IMR-90 (cell line): ENCODE measurements around the gene S100A12. TPM values are rescaled to one million over a fixed set of nuclear protein-coding genes. Genes with fewer than 3 reads are reported as not detected.
A peak's percentile ranks its signal among the peaks of the same experiment; 100 is the strongest.

Experiments used
- ATAC-seq: fragments of 200-7000 bp; cut with Tn5 transposase; 2 replicates; pipeline ENCODE4 v1.9.1; 2020; ENCODE audit warnings: low read depth, mild to moderate bottlenecking, moderate library complexity
- BruUV-seq: library from RNA; stranded (reverse); fragments of 400-500 nt; replicated peaks from 2 replicates; lab custom pipeline; 2021; lab: Mats Ljungman, UMichigan
- CTCF ChIA-PET: fragments of 300-600 bp; formaldehyde crosslinking; extraction: SDS; loops from one replicate; lab custom pipeline; 2021; ENCODE audit warnings: antibody characterized with exemption; lab: Yijun Ruan, JAX
- POLR2A ChIA-PET: fragments of 300-600 bp; sonication (Branson Sonifier 250); formaldehyde crosslinking; loops from one replicate; lab custom pipeline; 2022; ENCODE audit warnings: antibody characterized with exemption; ENCODE audit not compliant: unreplicated experiment; lab: Charles Lee
- DNase-seq: peaks from one replicate; pipeline ENCODE4 v3.0.0; 2013
- H2AFZ ChIP-seq: replicated peaks from 2 replicates; pipeline ENCODE3; 2013; ENCODE audit warnings: low read length, mild to moderate bottlenecking; ENCODE audit not compliant: poor library complexity
- H2AK5ac ChIP-seq: 2 replicates; pipeline ENCODE4 v1.6.1; 2013; ENCODE audit warnings: low read depth, low read length, inconsistent platforms
- H2AK9ac ChIP-seq: replicated peaks from 2 replicates; pipeline ENCODE3; 2013; ENCODE audit warnings: mild to moderate bottlenecking, low read depth, low read length, moderate library complexity; ENCODE audit not compliant: poor library complexity
- H2BK120ac ChIP-seq: 2 replicates; pipeline ENCODE4 v1.6.1; 2013; ENCODE audit warnings: low read depth, low read length, inconsistent platforms
- H2BK15ac ChIP-seq: 3 replicates; pipeline ENCODE4 v1.6.1; 2013; ENCODE audit warnings: low read depth, low read length, inconsistent platforms
- H2BK20ac ChIP-seq: 2 replicates; pipeline ENCODE4 v1.6.1; 2013; ENCODE audit warnings: low read depth, mild to moderate bottlenecking, inconsistent platforms, low read length, moderate library complexity
- H2BK5ac ChIP-seq: 2 replicates; pipeline ENCODE4 v1.6.1; 2013; ENCODE audit warnings: mild to moderate bottlenecking, low read depth, low read length, inconsistent platforms; ENCODE audit not compliant: poor library complexity, severe bottlenecking
- H3K14ac ChIP-seq: replicated peaks from 2 replicates; pipeline ENCODE4 v1.6.1; 2013; ENCODE audit warnings: low read depth, low read length, inconsistent platforms
- H3K18ac ChIP-seq: 2 replicates; pipeline ENCODE4 v1.6.1; 2013; ENCODE audit warnings: low read depth, low read length, control low read depth
- H3K23ac ChIP-seq: 2 replicates; pipeline ENCODE4 v1.6.1; 2013; ENCODE audit warnings: low read depth, low read length, inconsistent platforms
- H3K27ac ChIP-seq: 2 replicates; pipeline ENCODE4 v1.5.1; 2013; ENCODE audit warnings: mild to moderate bottlenecking, control low read depth, low read length; ENCODE audit not compliant: insufficient read depth
- H3K27me3 ChIP-seq: 2 replicates; pipeline ENCODE4 v1.6.1; 2013; ENCODE audit warnings: low read length; ENCODE audit not compliant: control insufficient read depth, insufficient read depth
- H3K36me3 ChIP-seq: 2 replicates; pipeline ENCODE4 v1.6.1; 2013; ENCODE audit warnings: low read length, mixed read lengths; ENCODE audit not compliant: control insufficient read depth, insufficient read depth
- H3K4ac ChIP-seq: 2 replicates; pipeline ENCODE4 v1.6.1; 2013; ENCODE audit warnings: low read depth, low read length, inconsistent platforms
- H3K4me1 ChIP-seq: 2 replicates; pipeline ENCODE4 v1.6.1; 2013; ENCODE audit warnings: low read length, mixed read lengths; ENCODE audit not compliant: control insufficient read depth, insufficient read depth
- H3K4me2 ChIP-seq: 2 replicates; pipeline ENCODE4 v1.6.1; 2013; ENCODE audit warnings: low read depth, mild to moderate bottlenecking, control low read depth, low read length, moderate library complexity
- H3K4me3 ChIP-seq: 2 replicates; pipeline ENCODE4 v1.5.1; 2013; ENCODE audit warnings: low read depth, mild to moderate bottlenecking, control low read depth, low read length, moderate library complexity; ENCODE audit not compliant: insufficient read depth
- H3K56ac ChIP-seq: 2 replicates; pipeline ENCODE4 v1.6.1; 2013; ENCODE audit warnings: low read length, inconsistent platforms; ENCODE audit not compliant: insufficient read depth; ENCODE audit errors: extremely low read depth
- H3K79me1 ChIP-seq, 2 experiments: 2 replicates each; pipeline ENCODE4 v1.6.1; 2013; ENCODE audit warnings: low read length in 2 of 2, inconsistent platforms in 1 of 2, low read depth in 1 of 2
- H3K9ac ChIP-seq: 2 replicates; pipeline ENCODE4 v1.6.1; 2013; ENCODE audit warnings: low read depth, low read length, control low read depth
- H3K9me1 ChIP-seq: 2 replicates; pipeline ENCODE4 v1.6.1; 2013; ENCODE audit warnings: low read length, inconsistent platforms; ENCODE audit not compliant: insufficient read depth
- H3K9me3 ChIP-seq: 2 replicates; pipeline ENCODE4 v1.6.1; 2013; ENCODE audit warnings: low read length; ENCODE audit not compliant: control insufficient read depth, insufficient read depth
- H4K20me1 ChIP-seq: 2 replicates; pipeline ENCODE4 v1.6.1; 2013; ENCODE audit warnings: low read length, inconsistent platforms; ENCODE audit not compliant: insufficient read depth
- H4K5ac ChIP-seq: 2 replicates; pipeline ENCODE4 v1.6.1; 2013; ENCODE audit warnings: mild to moderate bottlenecking, low read depth, low read length, control low read depth
- H4K8ac ChIP-seq, 2 experiments: 2 replicates each; pipeline ENCODE4 v1.6.1; 2013; ENCODE audit warnings: low read depth in 2 of 2, low read length in 2 of 2, control low read depth in 1 of 2, inconsistent platforms in 1 of 2
- H4K91ac ChIP-seq: 2 replicates; pipeline ENCODE4 v1.6.1; 2013; ENCODE audit warnings: low read depth, low read length, inconsistent platforms; ENCODE audit not compliant: insufficient read depth
- BHLHE40 ChIP-seq: fragments of 150-350 bp; IDR thresholded peaks from 2 replicates; pipeline ENCODE4 v1.6.1; 2016; ENCODE audit warnings: mild to moderate bottlenecking, low read depth, low read length
- RAD21 ChIP-seq: IDR thresholded peaks from 2 replicates; pipeline ENCODE4 v1.6.1; 2012; ENCODE audit warnings: low read length, improper control_type of control experiment
- RCOR1 ChIP-seq: IDR thresholded peaks from 2 replicates; pipeline ENCODE4 v1.6.1; 2012; ENCODE audit warnings: mild to moderate bottlenecking, low read length, improper control_type of control experiment; ENCODE audit not compliant: insufficient replicate concordance
- WGBS, 2 experiments: methylation state at CpG; one replicate each; pipeline versions ENCODE4 v1.1.5 to v1.1.7; 2013; ENCODE audit warnings: missing lambda C conversion rate in 2 of 2; ENCODE audit not compliant: insufficient read length in 1 of 2; ENCODE audit errors: extremely low coverage in 2 of 2; 5-methylcytosine and 5-hydroxymethylcytosine counted together
- dilution Hi-C: fragments of 300-500 bp; cut with HindIII; formaldehyde crosslinking; loops from one replicate; pipeline ENCODE4 v1.14.3; 2018; ENCODE audit warnings: low sequenced_read_pairs; ENCODE audit not compliant: unreplicated experiment
- in situ Hi-C: fragments of 300-500 bp; cut with MboI; formaldehyde crosslinking; loops from 3 replicates; pipeline ENCODE4 v1.14.3; 2019; ENCODE audit warnings: low sequenced_read_pairs, inconsistent platforms, mixed read lengths
- intact Hi-C: fragments of 100-400 bp; cut with micrococcal nuclease; formaldehyde crosslinking; loops from 2 replicates; pipeline ENCODE4 v1.10.0; 2022
- polyA plus RNA-seq, 3 experiments: library from polyadenylated mRNA; depleted of rRNA; stranded (reverse); fragments of >200 nt; gene quantifications; 2 replicates each; pipeline ENCODE4 v1.2.3, GENCODE V29; 2012; ENCODE audit warnings: low replicate concordance in 1 of 3
- total RNA-seq: library from RNA; depleted of rRNA; stranded (reverse); fragments of >200 nt; gene quantifications from 2 replicates; pipeline ENCODE4 v1.2.3, GENCODE V29; 2012

Gene S100A12
- total and polyA plus RNA-seq, 2 of the 4 experiments (the other 2 are of a cell fraction): not detected

GRCh38 chr1:153422450-153423068, 47.1 kb upstream of the S100A12 start:
- POLR2A ChIA-PET: no interaction called here
- BruUV-seq: no TSS peak

More at GRCh38 chr1:153422450-153423068, 47.1 kb upstream of the S100A12 start:
- Histone ChIP-seq H4K8ac (no peak overlapping the region), H2AK9ac (no peak overlapping the region), H3K27me3 (no peaks in the 10 kb centered on the region), H3K4me3 (no peak overlapping the region), H3K4me1 (no peaks in the 10 kb centered on the region), H3K4me2 (no peak overlapping the region), H3K27ac (no peak overlapping the region), H3K9me3 (no peaks in the 10 kb centered on the region), H3K23ac (no peak overlapping the region), H4K91ac (no peak overlapping the region), H2AFZ (no peak overlapping the region), H3K4ac (no peak overlapping the region), H3K9me1 (no peaks in the 10 kb centered on the region), H3K36me3 (no peaks in the 10 kb centered on the region), H3K56ac (no peak overlapping the region), H3K79me1 (no peaks in the 10 kb centered on the region), H2BK15ac (no peak overlapping the region), H2BK5ac (no peak overlapping the region), H3K9ac (no peak overlapping the region), H3K14ac (no peak overlapping the region), H3K18ac (no peak overlapping the region), H2BK20ac (no peak overlapping the region), H4K20me1 (no peaks in the 10 kb centered on the region), H2BK120ac (no peak overlapping the region), H2AK5ac (no peak overlapping the region), H4K5ac (no peak overlapping the region)
- CTCF ChIA-PET: no interaction called here
- dilution Hi-C loops: no loop called here
- intact Hi-C loops: loop anchor here (1.0 kb wide), 1 partner anchor 30 kb away; no protein-coding TSS in a partner anchor
- WGBS, 2 experiments: 0% methylated on average over 2 of the region's 6 CpGs; no CpG with 5 or more reads in 1 of the 2 experiments
- DNase-seq (peak; percentile 64), ATAC-seq (peak; percentile 82)
- TF ChIP-seq RAD21 (no peak), RCOR1 (peak; percentile 24), BHLHE40 (no peak)
- in situ Hi-C loops: no loop called here
